ENCODE measurements around the gene RNASE13.

GRCh38 chr14:21053184-21054122 lies 18.8 kb upstream of the RNASE13 start:
- TF ChIP-seq CTCF (IDR thresholded peaks at IDR 0.05): no peak
- no peak for TF ChIP-seq SIN3A (IDR thresholded peaks at IDR 0.05; ENCODE audit: borderline replicate concordance, insufficient read depth, low read depth, low read length)

Measured in Panc1 (cell line).